Activated CD8-positive, alpha-beta memory T cell treated with anti-CD3 and anti-CD28 coated beads for 36 hours (primary cell): ENCODE data around the gene PPARD. TPM values are rescaled to one million over a fixed set of nuclear protein-coding genes. Genes with fewer than 3 reads are reported as not detected.

ENCODE experiments used
- total RNA-seq, 2 experiments: library from RNA; stranded (reverse); gene quantifications; one replicate each; pipeline ENCODE4 v1.2.3, GENCODE V29; 2021

PPARD gene
- total RNA-seq, 2 experiments from 2014 or later, result 15.5 to 17.8 TPM

Other genes starting within 250 kb of the PPARD start
- gene TCP11, start 201.2 kb upstream of the PPARD start, total RNA-seq, result not detected
- under 1 TPM; 0.06 TPM for gene SCUBE3, start 128.6 kb upstream of the PPARD start, total RNA-seq
- 10 to 100 TPM; 33.0 to 33.7 TPM for gene ZNF76, start 82.8 kb upstream of the PPARD start, total RNA-seq
- 10 to 100 TPM; 67.9 to 70.8 TPM for gene DEF6, start 44.7 kb upstream of the PPARD start, total RNA-seq
- gene FANCE, start 109.8 kb downstream of the PPARD start, total RNA-seq, result 10 to 100 TPM; 22.2 to 23.1 TPM
- 1,000 to 10,000 TPM; 1,836 to 1,849 TPM for gene RPL10A, start 125.8 kb downstream of the PPARD start, total RNA-seq
- gene TEAD3, start 154.5 kb downstream of the PPARD start, total RNA-seq, result under 1 TPM; 0.70 to 0.71 TPM
- gene TULP1, start 170.3 kb downstream of the PPARD start, total RNA-seq, result not detected